Activated CD4-positive, CD25-positive, alpha-beta regulatory T cell (primary cell): Measurements from ENCODE around the gene NPM3.

Experiments used
- DNase-seq, 4 experiments: peaks; one replicate each; lab custom pipeline; 2025; lab: John Stamatoyannopoulos, UW

NPM3 gene

DNA sequence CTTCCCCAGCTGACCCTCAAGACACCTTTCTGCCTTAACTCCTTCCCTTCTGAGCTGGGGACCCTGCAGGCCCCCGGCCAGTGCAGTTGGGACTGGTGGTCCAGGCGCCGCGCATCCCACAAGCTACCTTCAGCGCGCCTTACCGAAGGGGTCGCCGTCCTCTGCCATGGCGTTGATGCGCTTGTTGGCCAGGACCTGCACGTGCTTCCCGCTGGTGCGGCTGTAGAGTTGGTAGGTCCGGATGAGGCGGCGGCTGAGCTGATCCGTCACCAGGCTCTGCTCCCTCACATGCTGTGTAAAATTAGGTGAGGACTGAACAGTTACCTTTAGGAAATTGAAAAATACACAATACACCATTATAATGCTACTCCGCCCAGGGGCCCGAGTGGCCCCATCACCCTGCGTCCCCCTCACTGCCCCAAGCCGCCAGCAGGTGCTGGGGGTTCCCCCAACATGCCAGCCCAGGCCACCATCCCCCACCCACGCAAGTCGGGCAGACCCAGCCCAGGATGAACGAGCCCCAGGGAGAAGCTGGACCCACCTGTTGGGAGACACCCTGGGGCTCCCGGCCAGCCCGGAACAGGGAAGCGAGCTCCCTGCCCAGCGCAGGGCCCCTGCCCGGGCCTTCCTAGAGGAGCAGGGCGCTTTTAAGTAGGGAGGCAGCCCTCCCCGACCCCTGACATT, 8.5 kb downstream of the NPM3 start:
- DNase-seq = no peak

DNA sequence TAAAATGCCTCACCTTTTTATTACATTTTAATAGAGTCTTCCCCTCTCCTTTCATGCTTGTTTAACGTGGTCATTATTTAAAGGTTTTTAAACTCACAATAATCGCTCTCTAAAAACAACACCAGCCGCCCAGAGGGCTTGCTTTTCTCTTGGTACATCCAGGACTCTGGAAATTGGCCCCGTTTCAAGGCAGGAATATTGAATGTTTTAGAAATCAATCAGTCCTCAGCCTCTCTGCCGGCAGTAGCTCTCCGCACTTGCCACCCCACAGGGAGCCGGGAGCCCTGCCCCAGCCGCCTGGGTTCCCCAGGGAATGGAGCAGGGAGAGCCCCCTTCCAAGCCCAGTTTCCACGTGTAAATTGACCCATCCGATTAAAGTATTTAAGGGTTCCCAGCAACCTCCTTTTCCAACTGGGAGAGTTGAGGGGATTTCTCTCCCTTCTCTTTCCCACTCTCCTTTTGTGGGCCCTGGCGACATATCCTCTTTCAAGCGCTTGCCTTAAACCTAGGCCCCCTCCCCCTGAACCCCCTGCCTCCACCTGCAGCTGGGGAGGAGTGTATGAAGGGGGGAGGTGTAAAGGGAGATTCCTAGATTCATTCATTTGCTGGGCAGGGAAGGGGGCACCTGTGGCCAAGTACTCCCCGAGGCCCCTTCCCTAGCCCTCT, 9.2 kb downstream of the NPM3 start:
- no peak for DNase-seq

DNA sequence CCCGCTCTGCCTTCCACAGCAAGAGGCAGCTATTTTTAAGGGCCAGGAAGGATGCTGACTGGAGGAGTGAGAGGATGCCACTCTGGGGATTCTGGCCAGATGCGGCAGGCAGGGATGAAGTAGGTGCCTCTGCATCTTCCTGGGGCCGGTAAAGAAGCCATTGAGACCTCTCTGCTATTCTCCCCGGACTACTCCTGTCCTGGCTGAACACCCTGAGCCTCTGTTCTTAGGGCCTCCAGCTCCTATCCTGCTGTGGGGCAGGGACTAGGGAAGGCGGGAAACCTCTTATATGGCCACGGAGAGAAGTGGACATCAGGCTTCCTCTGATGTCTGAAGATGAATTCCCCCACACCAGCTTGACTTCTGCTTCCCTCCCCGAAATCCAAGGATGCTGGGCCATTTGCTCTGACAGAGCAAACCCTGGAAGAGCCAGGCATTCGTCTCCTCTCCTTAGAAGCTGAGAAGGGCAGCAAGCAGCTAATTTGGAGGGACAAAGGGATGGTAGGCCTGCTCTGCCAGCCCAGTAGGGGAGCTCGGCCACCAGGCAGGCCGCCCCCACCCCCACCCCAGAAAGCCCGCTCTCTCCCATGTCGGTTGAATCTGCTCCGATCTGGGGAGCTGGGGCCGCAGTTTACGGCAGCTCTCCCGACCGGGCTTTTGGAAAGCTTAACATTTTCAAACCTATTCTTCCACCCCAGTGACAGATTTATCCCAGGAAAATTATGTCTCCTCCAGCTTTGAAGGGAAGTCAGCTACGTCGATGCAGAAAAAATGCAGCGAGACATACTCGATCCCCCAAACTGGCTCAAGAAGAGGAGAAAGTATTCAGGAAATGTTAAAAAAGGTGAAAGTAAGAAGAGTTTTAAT, 10.1 kb downstream of the NPM3 start:
- no peak for DNase-seq

DNA sequence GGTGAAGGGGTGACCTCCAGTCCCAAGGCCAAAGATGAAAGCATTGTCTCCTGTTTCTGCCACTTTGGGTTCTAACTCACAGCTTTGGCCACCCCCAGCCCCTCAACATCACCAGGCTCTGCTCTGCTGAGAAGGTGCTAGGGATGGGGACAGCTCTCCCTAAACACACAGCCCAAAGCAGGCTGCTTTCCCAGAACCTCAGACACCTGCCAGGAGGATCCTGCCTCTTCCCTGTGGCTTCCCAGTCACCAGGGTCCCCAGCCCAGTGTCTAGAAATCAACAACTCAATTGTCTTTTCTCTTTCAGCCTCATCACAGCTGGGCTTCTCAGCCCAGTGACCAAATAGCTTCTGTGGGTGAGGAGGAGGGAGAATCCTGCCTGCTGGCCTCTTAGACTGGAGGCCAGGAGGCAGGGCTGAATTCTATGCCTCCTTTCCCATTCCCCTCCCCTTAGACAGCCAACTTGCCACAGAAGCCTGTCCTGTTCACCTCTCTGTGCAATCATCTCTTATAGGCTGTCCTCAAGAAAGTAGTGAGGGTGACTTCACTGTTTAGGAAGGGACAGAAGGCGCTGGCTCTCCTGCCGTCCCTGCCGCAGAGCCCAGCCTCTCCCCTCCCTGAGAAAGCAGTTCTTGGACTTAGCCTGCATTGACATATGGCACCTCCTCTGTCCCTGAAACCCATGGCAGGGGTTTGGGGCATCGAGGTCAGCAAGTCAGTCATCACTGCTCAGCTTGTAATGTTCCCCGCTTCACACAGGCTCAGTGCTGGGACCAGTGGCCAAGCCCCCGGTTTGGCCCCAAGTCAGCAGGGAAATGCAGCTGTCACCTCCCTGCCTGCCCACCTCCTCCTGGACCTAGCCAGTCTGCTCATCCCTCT, 11.0 kb downstream of the NPM3 start:
- no peak for DNase-seq

DNA sequence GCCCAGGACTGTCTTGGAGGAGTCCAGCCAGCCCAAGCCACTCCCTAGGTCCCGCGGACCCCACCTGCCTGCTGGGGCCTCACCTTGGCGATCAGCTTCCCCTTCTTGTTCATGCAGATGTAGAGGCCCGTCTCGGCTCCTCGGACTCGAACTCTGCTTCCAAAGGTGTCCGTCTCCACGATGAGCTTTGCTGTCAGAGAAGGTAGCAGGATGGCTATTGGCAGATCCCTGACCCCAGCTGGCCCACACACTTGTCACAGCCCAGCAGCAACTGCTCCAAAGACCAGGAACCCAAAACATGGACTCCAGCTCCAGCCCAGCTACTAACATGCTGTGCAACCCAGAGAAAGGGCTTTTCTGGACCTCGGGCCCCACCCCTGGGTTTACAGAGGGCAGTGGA, 11.9 kb downstream of the NPM3 start:
- no peak for DNase-seq

DNA sequence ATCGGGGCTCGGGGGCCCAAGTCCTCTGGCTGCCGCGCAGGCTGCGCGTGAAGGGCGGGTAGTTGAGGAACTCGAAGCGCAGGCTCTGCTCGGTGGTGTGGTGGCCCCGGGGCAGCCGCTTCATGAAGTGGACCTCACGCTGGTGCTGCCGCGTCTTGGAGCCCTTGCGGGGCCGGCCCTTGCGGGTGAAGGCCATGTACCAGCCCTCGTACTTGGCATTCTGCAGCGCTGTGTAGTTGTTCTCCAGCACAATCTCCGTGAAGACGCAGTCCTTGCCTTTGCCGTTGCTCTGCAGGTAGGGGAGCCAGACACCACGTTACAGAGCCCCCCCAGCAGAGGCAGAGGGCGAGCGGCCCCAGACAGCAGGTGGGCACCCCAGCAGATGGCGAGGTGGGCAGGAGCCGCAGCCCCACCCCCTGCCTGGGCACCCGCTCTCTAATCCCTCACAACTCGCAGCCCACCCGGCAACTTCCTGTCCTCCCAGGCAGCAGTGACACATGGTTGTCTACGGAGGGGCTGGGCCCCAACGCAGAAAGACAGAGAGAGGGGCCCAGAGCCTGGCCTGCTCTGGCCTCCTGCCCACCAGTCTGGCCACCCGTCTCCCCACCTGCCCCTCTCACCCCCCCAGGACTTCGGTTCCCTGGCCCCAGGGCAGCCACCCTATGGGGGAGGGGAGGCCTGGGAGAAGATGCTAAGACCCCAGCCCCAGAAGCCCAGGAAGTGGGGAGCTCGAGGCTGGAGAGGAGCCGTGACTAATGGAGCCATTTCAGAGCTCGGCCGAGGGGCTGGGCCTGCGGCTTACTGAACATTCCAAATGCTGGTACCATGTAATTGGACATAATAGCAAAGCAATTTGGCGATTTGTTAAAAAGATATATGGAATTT, 12.7 kb downstream of the NPM3 start:
- no peak for DNase-seq

DNA sequence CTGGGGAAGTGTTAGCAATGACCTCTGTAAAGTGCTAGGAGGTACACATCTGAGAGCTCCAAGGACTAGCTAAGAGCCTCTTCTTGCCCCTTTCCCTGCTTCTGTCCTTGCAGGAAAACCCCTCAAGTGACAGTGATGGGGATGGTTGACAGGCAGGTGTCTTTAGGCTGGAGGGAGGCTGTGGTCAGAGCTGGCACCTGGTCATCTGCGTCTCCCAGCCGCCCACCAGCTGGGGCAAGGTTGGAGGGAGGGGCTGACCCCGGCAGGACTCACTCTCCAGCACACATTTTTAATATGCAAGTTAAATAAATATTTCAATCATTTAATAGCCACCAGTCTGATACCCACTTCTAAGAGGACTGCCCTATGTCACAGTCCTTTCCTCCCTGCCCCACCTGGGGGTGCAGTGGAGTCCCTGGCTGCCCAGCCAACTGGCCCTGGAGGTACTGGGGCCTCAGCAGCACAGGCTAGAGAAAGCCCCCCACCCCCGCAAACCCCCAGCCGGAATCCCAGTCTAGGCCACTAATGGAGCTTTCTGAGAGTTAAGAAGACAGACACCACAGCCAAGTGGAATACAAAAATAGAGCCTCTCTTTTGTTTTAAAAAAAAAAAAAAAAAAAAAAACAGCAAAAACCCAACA, 13.6 kb downstream of the NPM3 start:
- no peak for DNase-seq

DNA sequence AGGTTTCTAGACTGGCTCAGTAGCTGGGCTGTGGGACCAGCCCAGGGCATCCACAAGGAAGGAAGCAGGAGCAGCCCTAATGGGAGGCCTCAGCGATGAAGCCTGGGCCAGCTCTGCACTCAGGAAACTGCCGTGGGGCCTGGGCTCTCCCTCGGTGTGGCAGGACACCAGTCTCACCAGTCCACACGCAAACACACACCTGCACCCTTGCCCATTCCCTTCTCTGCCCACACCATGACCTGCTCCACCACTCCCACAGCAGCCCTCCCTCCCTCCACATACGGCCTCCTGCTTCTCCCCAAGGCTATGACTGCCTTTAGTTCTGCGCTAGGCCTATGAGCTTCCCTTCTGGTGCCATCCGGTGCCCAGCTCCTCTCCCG, 14.5 kb downstream of the NPM3 start:
- no peak for DNase-seq

DNA sequence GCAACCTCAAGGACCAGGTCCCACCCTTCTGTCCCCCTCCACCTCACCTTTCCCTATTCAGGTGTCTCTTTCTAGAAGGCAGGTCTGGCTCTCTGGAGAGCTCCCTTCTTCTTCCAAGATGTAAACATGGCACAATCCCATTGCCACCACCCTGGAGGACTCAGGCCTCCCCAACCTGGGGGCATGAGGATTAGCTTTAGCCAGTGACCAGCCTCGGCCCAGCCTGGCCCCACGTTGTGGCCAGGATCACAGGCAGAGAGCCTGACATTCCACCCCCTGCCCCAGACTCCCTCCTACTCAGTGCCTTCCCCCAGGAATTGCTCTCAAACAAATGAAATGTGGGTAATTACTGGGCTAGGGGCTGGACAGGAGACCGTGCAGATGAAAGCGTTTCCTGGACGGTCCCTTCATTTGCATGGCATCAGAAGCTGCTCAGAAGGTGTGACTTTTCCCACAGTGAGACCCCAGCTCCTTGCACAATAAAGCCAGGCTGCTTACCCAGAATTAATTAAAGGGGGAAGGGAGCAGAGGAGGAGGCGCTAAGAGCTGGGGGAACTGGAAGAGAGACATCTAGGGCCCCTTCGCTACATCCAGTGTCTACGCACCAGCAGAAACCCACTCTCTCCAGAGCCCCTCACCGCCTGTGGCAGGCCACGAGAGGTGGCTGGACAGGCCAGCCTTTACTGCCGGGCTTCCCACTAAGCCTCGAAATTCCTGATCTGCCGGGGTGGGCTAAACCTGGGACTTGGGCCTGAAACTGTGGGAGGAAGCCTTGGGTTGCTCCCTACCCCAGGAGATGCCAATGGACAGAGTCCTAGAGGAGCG, 15.1 kb downstream of the NPM3 start:
- no peak for DNase-seq

DNA sequence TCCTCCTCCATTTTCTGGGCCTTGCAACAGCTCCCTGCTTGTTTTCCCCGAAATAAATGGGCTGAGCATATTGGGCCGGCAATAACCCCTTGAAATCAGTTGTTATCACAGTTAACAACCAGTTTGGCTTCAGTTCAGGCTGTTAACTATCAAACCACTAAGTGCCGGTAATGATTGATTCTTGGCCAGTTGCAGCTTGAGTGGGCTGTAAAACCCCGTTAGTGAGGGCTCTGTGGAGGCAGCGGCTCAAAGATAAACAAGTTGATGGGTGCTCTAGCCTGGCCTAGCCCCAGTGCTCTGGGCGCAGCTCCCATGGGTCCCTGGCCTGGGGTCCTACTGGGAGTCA, 15.7 kb downstream of the NPM3 start:
- no peak for DNase-seq

DNA sequence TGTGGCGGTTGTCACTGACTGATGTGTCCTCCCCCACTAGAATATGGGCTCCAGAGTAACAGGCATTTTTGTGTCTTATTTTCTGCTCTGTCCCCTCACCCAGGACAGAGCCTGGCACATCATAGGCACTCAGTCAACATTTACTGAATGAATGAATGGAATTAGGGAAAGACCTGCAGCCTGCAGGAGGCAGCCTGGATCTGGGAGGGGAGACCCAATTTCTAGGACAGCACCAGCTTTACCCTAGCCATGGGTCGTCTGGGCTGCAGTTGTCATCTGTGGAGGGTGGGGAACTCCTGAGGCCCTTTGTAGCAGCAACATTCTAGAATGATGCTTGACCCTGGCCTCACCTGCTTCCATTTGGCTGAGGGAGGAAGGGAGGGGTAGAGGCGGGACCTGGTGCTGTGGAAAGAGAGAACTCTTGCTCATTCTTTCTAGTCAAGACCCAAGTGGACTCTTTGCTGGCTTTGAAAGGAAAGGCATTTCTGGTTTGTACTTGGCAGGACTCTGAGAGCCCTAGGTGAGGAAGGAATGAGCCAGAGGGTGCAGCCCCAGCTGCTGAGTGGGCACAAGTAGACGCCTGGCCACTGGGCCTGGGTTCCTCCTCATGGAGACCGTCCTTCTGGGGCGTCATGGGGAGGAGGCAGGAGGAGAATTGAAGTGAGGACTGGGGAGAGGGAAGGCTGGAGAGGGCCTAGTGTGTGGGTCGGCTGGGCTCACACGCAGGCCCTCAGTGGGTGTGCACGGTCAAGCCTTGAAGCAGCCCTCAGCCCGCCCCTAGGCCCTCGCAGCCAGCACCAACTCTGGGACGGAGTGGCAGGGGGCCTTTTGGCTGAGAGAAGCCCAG, 16.3 kb downstream of the NPM3 start:
- DNase-seq = no peak

DNA sequence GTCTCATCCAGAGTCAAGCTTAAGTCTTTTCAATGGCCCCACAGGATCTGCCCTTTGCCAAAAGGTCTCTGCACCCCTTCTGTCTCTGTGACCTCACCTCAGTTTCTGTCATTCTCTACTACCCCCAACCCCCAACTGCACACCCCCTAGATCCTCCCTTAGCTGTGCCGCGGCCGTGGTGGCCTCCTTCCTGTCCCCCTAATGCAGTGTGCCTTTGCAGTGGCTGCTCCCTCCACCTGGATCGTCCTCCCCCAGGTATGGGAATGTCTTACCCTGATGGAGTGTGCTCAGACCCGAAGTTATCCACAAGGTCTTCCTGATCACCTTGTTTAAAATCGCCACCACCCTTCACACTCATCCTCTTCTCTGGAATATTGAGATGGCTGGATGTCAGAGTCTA, 16.9 kb downstream of the NPM3 start:
- no peak for DNase-seq

DNA sequence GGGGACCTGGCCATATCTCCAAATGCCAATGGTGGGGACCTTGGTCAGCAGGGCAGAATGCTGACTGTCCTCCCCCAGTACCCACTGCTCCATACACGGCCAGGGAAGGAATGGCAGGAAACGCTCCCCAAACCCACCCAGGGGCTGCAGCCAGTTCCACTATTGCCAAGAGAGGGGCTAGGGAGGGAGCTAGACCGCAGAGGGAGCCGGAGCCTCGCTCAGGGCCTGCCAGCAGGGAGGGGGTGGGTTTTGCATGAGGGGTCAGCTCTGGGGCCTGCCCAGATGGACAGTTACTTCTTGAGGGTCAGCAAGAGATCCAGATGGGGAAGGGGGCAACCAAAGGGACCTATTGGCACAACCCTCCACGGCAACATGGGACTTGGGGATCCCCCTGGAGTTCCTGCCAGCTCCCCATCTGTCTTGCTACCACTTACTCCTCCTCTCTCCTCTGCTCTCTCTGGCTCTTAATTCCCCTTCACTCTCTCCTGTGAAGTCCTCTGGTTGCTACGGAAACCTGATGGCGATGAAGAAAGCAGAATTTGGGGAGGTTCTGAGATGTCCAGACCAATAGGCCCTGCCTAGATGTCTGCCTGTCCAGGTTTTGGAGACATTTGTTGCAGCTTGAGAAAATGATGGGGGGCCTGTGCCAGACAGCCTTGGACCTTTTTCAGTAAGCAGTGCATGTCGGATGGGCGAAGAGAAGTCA, 20.0 kb downstream of the NPM3 start:
- no peak for DNase-seq

DNA sequence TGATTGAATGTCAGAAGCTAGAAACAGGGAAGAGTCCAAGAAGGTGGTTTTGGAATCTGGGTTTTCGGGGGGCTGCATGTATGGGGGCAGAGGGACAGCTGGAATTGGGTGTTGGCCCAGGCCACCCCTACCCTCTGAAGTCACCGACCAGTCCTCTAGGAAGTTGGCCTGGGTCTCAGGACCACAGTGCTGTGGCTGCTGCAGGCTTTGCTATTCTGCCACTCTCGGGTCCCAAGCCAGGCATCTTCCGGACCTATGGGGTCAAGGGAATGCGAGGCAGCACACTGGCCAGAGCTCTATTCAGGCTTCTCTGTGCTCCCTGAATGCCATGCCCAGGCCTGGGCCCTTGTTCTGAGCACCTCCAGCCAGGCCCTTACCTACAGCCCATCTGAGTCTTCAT, 20.5 kb downstream of the NPM3 start:
- no peak for DNase-seq

DNA sequence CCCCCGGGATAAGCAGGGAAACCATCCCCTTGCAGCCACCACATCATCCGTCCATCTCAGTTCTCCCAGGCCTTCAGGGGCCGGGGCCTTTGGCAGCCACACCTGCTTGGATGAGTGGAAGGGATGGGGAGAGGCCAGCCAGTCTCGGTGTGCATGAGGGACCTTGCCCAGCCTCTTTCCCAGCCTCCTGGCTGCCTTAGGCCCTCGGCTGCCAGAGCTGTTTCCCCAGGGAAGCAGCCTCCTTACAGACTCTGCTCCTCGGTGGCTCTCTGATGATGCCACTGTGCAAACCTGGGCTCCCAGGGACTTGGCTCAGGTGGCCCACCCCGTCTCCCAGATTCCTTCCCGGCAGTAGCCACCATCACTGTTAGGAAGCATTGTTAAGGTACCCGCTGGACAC, 22.0 kb downstream of the NPM3 start:
- no peak for DNase-seq

DNA sequence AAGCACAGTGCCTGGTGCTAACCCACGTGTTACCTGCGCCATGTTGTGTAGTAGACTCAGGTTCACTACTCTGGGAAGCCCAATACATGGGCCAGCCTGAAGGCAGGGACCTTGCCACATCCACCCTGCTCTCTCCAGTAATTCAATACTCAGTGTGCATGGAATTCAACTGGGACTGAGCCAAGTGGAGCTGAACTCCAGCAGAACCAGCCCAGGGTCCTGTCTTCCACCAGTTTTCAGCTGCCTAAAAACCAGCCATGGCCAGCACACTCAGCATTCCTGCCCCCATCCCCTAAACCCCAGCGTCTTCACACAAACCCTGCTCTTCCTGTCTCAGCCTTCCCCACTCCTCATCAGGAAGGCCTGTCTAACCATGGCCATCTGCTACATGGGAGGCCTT, 22.7 kb downstream of the NPM3 start:
- DNase-seq = no peak

DNA sequence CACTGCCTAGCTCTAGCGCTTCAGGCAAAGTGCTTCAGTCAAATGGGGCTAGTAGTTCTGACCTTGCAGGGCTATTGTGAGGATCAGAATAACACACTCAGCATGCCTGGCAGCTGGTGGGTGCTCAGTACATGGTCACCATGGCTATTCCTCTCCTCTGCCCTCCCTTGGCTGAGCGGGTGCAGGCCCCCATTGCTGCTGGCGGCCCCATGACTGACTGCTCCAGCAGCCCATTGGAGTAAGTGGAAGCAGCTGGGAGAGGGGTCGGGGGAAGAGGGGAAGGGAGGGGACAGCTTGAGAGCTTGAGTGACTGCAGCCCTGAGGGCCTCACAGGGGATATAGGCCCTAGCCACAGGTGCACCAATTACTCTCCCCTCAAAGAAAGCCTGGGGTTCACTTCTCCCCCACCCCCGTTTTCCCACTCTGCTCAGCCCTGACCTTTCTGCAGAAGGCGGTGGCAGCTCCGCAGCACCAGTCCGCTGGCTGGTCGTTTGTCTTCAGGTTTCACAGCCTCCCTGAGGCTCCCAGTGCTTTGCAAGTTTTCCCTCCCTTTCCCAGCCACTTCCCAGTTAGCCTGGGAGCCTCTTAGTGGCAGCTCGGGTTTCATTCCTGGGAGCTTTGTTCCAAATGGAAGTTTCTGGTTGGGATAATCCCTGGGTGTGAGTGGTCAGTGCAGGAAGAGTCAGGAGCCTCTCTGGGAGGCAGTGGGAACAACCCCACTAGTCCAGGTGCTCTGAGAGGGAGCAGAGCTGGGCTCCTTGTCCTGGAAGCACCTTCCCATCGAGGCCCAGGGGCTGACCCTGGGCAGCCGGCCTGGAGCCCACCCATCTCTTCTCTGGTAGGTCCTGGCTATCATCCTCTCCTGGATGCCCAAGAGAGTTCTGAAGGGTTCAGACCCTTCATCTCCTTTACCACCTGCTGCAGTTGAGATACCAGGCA, 23.7 kb downstream of the NPM3 start:
- no peak for DNase-seq
